Ishikawa (cell line): ENCODE measurements around the gene MTSS2.

Source experiments
- CEBPB ChIP-seq: IDR thresholded peaks from 2 replicates; pipeline ENCODE4 v1.6.1; 2012
- CREB1 ChIP-seq: IDR thresholded peaks from 2 replicates; pipeline ENCODE4 v1.6.1; 2012; ENCODE audit warnings: low read depth
- EGR1 ChIP-seq: IDR thresholded peaks from 2 replicates; pipeline ENCODE4 v1.6.1; 2012
- EP300 ChIP-seq: IDR thresholded peaks from 2 replicates; pipeline ENCODE4 v1.6.1; 2012; ENCODE audit warnings: borderline replicate concordance
- FOXM1 ChIP-seq: IDR thresholded peaks from 2 replicates; pipeline ENCODE4 v1.6.1; 2012; ENCODE audit warnings: low read depth, borderline replicate concordance
- NFIC ChIP-seq: IDR thresholded peaks from 2 replicates; pipeline ENCODE4 v1.6.1; 2012
- RAD21 ChIP-seq: IDR thresholded peaks from 2 replicates; pipeline ENCODE4 v1.6.1; 2012; ENCODE audit warnings: low read depth
- TAF1 ChIP-seq: IDR thresholded peaks from 2 replicates; pipeline ENCODE4 v1.6.1; 2012; ENCODE audit warnings: low read depth, mild to moderate bottlenecking
- TCF12 ChIP-seq: IDR thresholded peaks from 2 replicates; pipeline ENCODE4 v1.6.1; 2012; ENCODE audit warnings: low read depth
- TEAD4 ChIP-seq: IDR thresholded peaks from 2 replicates; pipeline ENCODE4 v1.6.1; 2012
- YY1 ChIP-seq: IDR thresholded peaks from 2 replicates; pipeline ENCODE4 v1.6.1; 2012; ENCODE audit warnings: low read depth
- ZBTB7A ChIP-seq: IDR thresholded peaks from 2 replicates; pipeline ENCODE4 v1.6.1; 2012; ENCODE audit warnings: low read depth
- TF ChIP-seq, protein P1 (sequence below): IDR thresholded peaks from 2 replicates; pipeline ENCODE4 v1.6.1; 2012; ENCODE audit warnings: low read depth, mild to moderate bottlenecking
- TF ChIP-seq, protein P2 (sequence below): IDR thresholded peaks from 2 replicates; pipeline ENCODE4 v1.6.1; 2012
- TF ChIP-seq, protein P3 (sequence below): IDR thresholded peaks from 2 replicates; pipeline ENCODE4 v1.6.1; 2012

The MTSS2 gene

DNA sequence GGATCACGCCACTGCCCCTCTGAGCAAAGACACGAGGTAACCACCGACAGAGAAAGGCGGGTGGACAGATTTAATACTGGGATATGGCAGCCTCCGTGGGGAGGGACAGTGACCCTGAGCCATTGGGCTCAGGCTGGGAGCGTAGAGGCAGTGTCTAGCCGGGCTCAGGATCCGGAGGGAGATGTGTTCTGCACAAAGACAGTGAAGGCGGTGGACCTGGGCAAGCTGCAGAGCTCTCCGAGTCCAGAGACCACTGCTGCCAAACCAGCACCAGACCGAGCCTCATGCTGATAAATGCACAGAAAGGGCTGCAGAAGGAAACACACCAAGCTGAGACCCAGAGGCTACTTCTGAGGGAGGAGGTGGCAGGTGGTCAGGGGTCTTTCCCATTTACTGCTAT lies 26.5 kb upstream of the MTSS2 start:
- TF ChIP-seq ZBTB7A: no peak

DNA sequence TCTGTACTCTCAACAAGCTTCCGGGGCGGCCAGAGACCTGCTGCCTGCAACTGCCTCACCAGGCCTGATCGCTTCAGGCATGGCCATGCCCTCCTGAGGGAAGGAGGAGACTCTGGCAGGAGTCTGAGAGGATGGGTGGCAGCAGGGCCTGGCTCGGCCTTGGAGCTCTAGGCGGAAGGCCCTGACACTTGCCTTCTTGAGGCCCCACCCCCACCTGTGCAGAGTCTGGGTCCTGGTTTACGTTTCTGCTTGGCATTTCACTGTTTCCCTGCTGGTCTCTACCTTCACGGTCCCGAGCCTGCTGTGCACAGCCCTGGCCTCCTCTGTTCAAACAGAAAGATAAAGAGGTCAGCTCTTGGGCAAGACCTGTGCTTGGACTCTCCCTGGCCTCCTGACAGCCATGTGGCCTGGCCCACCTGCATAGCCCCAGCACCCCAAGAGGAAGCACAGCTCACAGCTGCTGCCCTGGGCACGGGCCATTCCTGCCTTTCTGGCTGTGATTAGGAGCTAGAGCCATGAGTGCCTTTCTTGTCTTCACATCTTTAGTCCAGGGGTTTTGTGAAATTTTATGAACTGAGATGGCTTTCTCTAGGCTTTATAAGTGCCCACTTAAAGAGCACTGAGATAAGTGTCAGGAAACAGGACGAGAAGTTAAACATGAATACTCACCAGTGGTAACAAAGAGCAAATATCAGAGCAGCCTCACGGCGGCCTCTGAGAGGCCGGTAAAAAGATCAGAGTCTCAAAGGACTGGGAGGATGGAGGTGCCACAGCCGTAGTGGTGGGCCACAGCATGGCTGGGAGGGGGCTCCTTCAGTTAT lies 25.6 kb upstream of the MTSS2 start:
- TF ChIP-seq ZBTB7A: no peak
- TF ChIP-seq TAF1: no peak
- no peak for TF ChIP-seq NFIC
- TF ChIP-seq FOXM1: no peak
- no peak for TF ChIP-seq CREB1
- no peak for TF ChIP-seq TCF12
- no peak for TF ChIP-seq YY1

DNA sequence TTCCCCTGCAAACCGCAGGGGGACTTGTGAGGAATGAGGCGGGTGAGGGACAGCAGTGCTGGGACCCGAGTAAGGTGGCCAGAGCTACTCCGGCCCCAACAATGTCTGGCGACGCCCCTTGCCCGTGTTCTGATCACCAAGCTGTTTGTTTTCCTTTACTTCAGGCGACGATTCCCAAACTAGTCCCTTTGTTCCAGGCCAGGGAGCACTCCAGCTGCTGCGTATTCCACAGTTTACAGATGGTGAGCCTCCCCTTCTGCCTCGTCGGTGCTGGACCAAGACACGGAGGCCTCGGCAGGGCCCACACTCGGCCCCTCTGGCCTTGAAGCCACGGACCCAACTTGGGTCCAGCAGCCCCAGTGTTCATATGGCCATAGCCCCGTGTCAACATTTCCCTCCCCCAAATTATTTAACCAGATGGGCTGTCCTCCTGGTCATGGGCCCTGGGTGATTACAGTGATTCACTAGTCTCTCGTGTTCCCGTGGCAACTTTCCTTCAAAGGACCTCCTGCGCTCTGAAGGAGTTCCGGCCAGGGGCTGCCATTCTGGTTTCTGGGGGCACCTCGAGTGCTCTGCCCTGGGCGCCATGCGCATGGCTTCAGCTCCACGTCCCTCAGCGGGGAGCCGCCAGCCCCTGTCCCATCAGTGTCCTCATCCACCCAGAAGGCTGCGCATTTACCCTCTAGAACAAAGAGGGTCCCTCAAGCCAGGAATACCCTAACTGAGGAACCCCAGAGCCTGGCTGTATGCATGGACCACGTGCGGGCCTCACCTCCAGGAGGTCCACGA lies 24.8 kb upstream of the MTSS2 start:
- TF ChIP-seq, protein P1, sequence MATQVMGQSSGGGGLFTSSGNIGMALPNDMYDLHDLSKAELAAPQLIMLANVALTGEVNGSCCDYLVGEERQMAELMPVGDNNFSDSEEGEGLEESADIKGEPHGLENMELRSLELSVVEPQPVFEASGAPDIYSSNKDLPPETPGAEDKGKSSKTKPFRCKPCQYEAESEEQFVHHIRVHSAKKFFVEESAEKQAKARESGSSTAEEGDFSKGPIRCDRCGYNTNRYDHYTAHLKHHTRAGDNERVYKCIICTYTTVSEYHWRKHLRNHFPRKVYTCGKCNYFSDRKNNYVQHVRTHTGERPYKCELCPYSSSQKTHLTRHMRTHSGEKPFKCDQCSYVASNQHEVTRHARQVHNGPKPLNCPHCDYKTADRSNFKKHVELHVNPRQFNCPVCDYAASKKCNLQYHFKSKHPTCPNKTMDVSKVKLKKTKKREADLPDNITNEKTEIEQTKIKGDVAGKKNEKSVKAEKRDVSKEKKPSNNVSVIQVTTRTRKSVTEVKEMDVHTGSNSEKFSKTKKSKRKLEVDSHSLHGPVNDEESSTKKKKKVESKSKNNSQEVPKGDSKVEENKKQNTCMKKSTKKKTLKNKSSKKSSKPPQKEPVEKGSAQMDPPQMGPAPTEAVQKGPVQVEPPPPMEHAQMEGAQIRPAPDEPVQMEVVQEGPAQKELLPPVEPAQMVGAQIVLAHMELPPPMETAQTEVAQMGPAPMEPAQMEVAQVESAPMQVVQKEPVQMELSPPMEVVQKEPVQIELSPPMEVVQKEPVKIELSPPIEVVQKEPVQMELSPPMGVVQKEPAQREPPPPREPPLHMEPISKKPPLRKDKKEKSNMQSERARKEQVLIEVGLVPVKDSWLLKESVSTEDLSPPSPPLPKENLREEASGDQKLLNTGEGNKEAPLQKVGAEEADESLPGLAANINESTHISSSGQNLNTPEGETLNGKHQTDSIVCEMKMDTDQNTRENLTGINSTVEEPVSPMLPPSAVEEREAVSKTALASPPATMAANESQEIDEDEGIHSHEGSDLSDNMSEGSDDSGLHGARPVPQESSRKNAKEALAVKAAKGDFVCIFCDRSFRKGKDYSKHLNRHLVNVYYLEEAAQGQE: no peak
- TF ChIP-seq ZBTB7A (no peak), NFIC (no peak), TCF12 (no peak), TEAD4 (no peak), YY1 (no peak), FOXM1 (no peak), CREB1 (no peak), CEBPB (no peak), RAD21 (no peak), TAF1 (no peak), EP300 (no peak), EGR1 (no peak)
- TF ChIP-seq, protein P2, sequence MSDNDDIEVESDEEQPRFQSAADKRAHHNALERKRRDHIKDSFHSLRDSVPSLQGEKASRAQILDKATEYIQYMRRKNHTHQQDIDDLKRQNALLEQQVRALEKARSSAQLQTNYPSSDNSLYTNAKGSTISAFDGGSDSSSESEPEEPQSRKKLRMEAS: no peak
- TF ChIP-seq, protein P3, sequence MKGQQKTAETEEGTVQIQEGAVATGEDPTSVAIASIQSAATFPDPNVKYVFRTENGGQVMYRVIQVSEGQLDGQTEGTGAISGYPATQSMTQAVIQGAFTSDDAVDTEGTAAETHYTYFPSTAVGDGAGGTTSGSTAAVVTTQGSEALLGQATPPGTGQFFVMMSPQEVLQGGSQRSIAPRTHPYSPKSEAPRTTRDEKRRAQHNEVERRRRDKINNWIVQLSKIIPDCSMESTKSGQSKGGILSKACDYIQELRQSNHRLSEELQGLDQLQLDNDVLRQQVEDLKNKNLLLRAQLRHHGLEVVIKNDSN: no peak

DNA sequence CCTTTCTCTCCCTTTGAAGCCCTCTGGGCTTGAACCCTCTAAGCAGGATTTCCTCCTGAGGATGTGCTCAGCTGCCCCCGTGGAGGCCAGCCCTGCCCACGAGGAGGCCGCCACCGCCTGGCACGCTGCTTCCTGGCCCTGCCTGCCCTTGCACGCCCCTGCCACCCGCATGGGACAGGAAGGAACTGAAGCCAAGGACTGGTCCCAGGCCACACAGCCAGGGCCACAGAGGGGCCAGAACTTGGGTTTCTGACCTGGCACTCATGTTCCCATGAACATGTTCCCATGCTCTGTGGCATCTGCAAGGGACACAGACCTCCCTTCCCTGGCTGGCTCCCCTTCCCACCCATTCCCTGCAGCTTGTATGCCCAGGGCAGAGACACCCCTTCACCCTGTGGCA lies 24.1 kb upstream of the MTSS2 start:
- TF ChIP-seq TCF12 (no peak), TEAD4 (no peak), RAD21 (no peak), CREB1 (no peak), EGR1 (no peak)
- TF ChIP-seq, protein P1: no peak
- TF ChIP-seq, protein P3: no peak

DNA sequence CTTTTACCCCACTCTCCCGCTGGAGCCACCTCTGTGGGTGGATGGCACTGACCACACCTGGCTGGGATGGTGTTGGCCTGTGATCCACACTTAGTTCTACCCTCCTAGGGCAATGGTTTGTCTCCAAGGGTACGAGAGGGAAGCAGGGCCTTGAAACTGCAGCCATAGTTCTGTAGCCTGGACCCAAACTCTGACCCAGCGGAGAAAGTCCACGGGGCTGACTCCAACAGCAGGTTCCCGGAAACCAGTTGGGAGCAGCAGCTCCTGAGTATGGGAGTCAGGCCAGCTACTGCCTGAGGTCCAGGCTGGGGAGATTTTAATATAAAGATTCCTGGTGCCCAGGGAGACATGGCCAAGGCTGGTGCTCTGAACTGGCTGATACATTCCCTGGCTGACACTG lies 23.6 kb upstream of the MTSS2 start:
- TF ChIP-seq EP300 (no peak), ZBTB7A (no peak), FOXM1 (no peak), TAF1 (no peak), RAD21 (no peak), TCF12 (no peak), CEBPB (no peak), YY1 (no peak), NFIC (no peak), EGR1 (no peak)
- TF ChIP-seq, protein P1: no peak
- TF ChIP-seq, protein P3: no peak
- TF ChIP-seq, protein P2: no peak
